CD4-positive, alpha-beta T cell treated with Interleukin-17A for 4 hours (primary cell): ENCODE measurements around the gene NKAIN2.

Experiments
- DNase-seq: peaks from one replicate; pipeline ENCODE4 v3.0.0-alpha.2; 2020; ENCODE audit warnings: mixed read lengths

NKAIN2 gene

GRCh38 chr6:123810214-123810613, 6.5 kb downstream of the NKAIN2 start:
- no peak for DNase-seq

GRCh38 chr6:123810948-123811347, 7.3 kb downstream of the NKAIN2 start:
- no peak for DNase-seq

GRCh38 chr6:123811378-123811777, 7.7 kb downstream of the NKAIN2 start:
- DNase-seq: no peak

GRCh38 chr6:123812621-123813020, 9.0 kb downstream of the NKAIN2 start:
- no peak for DNase-seq

- no peak for DNase-seq
Observed at GRCh38 chr6:123821112-123821511, 17.4 kb downstream of the NKAIN2 start.

GRCh38 chr6:123829302-123829953, 25.8 kb downstream of the NKAIN2 start:
- no peak for DNase-seq

- DNase-seq: no peak
Observed at GRCh38 chr6:123830120-123830519, 26.5 kb downstream of the NKAIN2 start.

GRCh38 chr6:123838505-123839234, 35.0 kb downstream of the NKAIN2 start:
- no peak for DNase-seq

- no peak for DNase-seq
Observed at GRCh38 chr6:123841067-123841896, 37.6 kb downstream of the NKAIN2 start.

GRCh38 chr6:123844011-123844410, 40.3 kb downstream of the NKAIN2 start:
- DNase-seq: no peak

GRCh38 chr6:123848347-123848746, 44.7 kb downstream of the NKAIN2 start:
- no peak for DNase-seq

GRCh38 chr6:123849406-123849805, 45.7 kb downstream of the NKAIN2 start:
- DNase-seq: no peak

GRCh38 chr6:123850555-123850954, 46.9 kb downstream of the NKAIN2 start:
- no peak for DNase-seq

- DNase-seq: no peak
Observed at GRCh38 chr6:123854201-123854600, 50.5 kb downstream of the NKAIN2 start.

- no peak for DNase-seq
Observed at GRCh38 chr6:123855506-123855905, 51.8 kb downstream of the NKAIN2 start.

- DNase-seq: no peak
Observed at GRCh38 chr6:123859291-123859690, 55.6 kb downstream of the NKAIN2 start.

GRCh38 chr6:123869334-123869733, 65.7 kb downstream of the NKAIN2 start:
- no peak for DNase-seq

- no peak for DNase-seq
Observed at GRCh38 chr6:123873974-123874373, 70.3 kb downstream of the NKAIN2 start.

GRCh38 chr6:123875784-123876183, 72.1 kb downstream of the NKAIN2 start:
- DNase-seq: no peak

- no peak for DNase-seq
Observed at GRCh38 chr6:123879749-123880148, 76.1 kb downstream of the NKAIN2 start.

GRCh38 chr6:123888771-123889513, 85.3 kb downstream of the NKAIN2 start:
- no peak for DNase-seq

- no peak for DNase-seq
Observed at GRCh38 chr6:123895346-123895745, 91.7 kb downstream of the NKAIN2 start.

GRCh38 chr6:123895806-123896205, 92.1 kb downstream of the NKAIN2 start:
- DNase-seq: no peak
